ENCODE measurements around the gene XCR1. TPM values are rescaled to one million over a fixed set of nuclear protein-coding genes. Genes with fewer than 3 reads are reported as not detected.

Gene XCR1
- polyA plus RNA-seq, 1 experiment, result not detected

- H3K27me3 ChIP-seq (ENCODE audit: control insufficient read depth, insufficient read depth, low read length), result peaks cover 4% of the 10 kb centered on the region
- no peak for DNase-seq (ENCODE audit: low read depth)
- no peaks in the 10 kb centered on the region for H3K36me3 ChIP-seq (ENCODE audit: control insufficient read depth, insufficient read depth, low read length)
- no peak overlapping the region for H3K4me3 ChIP-seq (ENCODE audit: low read depth, low read length)
- ChIA-PET POLR2A (no interaction called here), CTCF (interaction anchor here (0.6 kb wide), 1 partner anchor 279 kb away, joined by 3 read pairs; no protein-coding TSS in a partner anchor)
- no peak for TF ChIP-seq CTCF (IDR thresholded peaks at IDR 0.05; ENCODE audit: insufficient read depth, low read depth, low read length)
Measured at GRCh38 chr3:46031269-46031668, 4.0 kb upstream of the XCR1 start.

GRCh38 chr3:46030626-46031025 lies 3.3 kb upstream of the XCR1 start:
- Histone ChIP-seq H3K27me3 (ENCODE audit: control insufficient read depth, insufficient read depth, low read length) (peaks cover 4% of the 10 kb centered on the region), H3K36me3 (ENCODE audit: control insufficient read depth, insufficient read depth, low read length) (no peaks in the 10 kb centered on the region), H3K4me3 (ENCODE audit: low read depth, low read length) (no peak overlapping the region)
- ChIA-PET CTCF (interaction anchor here (0.6 kb wide), 1 partner anchor 278 kb away, joined by 3 read pairs; no protein-coding TSS in a partner anchor), POLR2A (no interaction called here)
- no peak for DNase-seq (ENCODE audit: low read depth)
- TF ChIP-seq CTCF (IDR thresholded peaks at IDR 0.05; ENCODE audit: insufficient read depth, low read depth, low read length), result no peak

GRCh38 chr3:46029953-46030543 lies 2.8 kb upstream of the XCR1 start:
- H3K27me3 ChIP-seq (ENCODE audit: control insufficient read depth, insufficient read depth, low read length), result peaks cover 1% of the 10 kb centered on the region
- H3K36me3 ChIP-seq (ENCODE audit: control insufficient read depth, insufficient read depth, low read length), result no peaks in the 10 kb centered on the region
- H3K4me3 ChIP-seq (ENCODE audit: low read depth, low read length), result no peak overlapping the region
- ChIA-PET POLR2A (no interaction called here), CTCF (no interaction called here)
- no peak for TF ChIP-seq CTCF (IDR thresholded peaks at IDR 0.05; ENCODE audit: insufficient read depth, low read depth, low read length)
- DNase-seq (ENCODE audit: low read depth), result no peak

- no peak overlapping the region for H3K4me3 ChIP-seq (ENCODE audit: low read depth, low read length)
- CTCF ChIA-PET, result interaction anchor here (0.8 to 1.4 kb wide), 2 partner anchors 9 to 12 kb away, joined by 3 to 4 read pairs; no protein-coding TSS in a partner anchor
- no peaks in the 10 kb centered on the region for H3K36me3 ChIP-seq (ENCODE audit: control insufficient read depth, insufficient read depth, low read length)
- no peak for DNase-seq (ENCODE audit: low read depth)
- TF ChIP-seq CTCF (IDR thresholded peaks at IDR 0.05; ENCODE audit: insufficient read depth, low read depth, low read length), result no peak
- POLR2A ChIA-PET, result no interaction called here
- peaks cover 3% of the 10 kb centered on the region for H3K27me3 ChIP-seq (ENCODE audit: control insufficient read depth, insufficient read depth, low read length)
Measured at GRCh38 chr3:46027736-46028397, 584 bp upstream of the XCR1 start.

GRCh38 chr3:46025139-46025538 lies 2.1 kb downstream of the XCR1 start:
- ChIA-PET POLR2A (interaction anchor here (0.6 kb wide), 1 partner anchor 342 kb away, joined by 5 read pairs; no protein-coding TSS in a partner anchor), CTCF (no interaction called here)
- TF ChIP-seq CTCF (IDR thresholded peaks at IDR 0.05; ENCODE audit: insufficient read depth, low read depth, low read length), result no peak
- no peak for DNase-seq (ENCODE audit: low read depth)
- peaks cover 5% of the 10 kb centered on the region for H3K27me3 ChIP-seq (ENCODE audit: control insufficient read depth, insufficient read depth, low read length)
- no peak overlapping the region for H3K4me3 ChIP-seq (ENCODE audit: low read depth, low read length)
- no peaks in the 10 kb centered on the region for H3K36me3 ChIP-seq (ENCODE audit: control insufficient read depth, insufficient read depth, low read length)

Measured in BJ (cell line).